Measurements from ENCODE around the gene SLC38A4.

Gene SLC38A4

DNA sequence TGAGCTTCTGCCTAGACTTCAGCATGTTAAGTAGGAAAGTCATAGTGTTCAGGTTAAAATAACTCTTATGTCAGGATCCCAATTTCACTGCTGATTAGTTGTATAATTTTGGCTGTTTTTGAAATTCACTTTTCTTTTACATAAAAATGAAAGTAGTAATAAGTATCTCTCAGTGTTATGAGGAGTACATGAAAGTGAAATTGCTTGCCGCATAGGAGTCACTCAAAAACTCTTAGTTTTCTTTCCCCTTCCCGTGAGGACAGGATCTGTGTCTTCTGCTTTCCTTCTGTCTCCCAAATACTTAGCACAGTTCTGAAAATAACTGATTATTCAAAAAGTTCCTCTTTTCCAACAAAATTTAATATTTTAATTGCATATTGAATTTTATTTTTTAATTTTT lies 100.5 kb downstream of the SLC38A4 start:
- no peak for TF ChIP-seq CTCF (IDR thresholded peaks at IDR 0.05; ENCODE audit: extremely low read depth, insufficient read depth, missing control alignments)
- in situ Hi-C loops (cut with MboI; ENCODE audit: low pct_unique_long_range_greater_than_20kb, low sequenced_read_pairs, unreplicated experiment): no loop called here
- no peak for DNase-seq (ENCODE audit: low spot score)

DNA sequence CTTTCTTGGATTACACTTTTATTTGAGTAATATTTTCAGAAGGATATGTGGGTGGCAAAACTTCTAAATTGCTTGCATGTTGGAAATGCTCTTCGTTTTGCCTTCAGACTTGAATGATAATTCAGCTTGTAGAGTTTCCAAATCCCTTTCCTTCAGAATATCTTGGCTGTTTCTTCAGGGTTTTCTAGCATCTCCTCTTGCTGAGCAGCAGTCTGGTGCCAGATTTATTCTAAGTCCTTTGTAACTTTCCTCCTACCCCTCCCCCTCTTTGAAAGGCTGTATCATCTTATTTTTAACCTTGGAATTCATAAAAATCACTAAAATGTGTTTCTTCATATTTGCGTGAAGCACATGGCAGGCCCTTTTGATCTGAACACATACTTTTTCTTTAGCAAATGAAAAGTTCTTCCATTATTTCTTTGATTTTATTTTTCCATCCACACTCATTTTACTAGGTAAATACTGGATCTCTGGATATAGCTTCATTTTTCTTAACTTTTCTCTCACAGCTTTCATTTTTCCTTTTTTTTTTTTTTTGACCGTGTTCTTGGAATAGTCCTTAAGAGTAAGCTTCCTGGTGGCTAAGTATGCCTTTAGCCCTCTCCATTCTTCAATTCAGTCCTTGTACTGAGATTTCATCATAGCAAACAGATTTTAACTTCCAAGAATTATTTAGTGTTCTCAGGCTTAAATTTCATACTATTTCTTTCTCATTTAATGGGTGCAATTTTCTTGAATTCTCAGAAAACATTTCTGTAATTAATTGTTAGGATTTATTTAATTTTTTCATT lies 102.0 kb downstream of the SLC38A4 start:
- no peak for DNase-seq (ENCODE audit: low spot score)
- in situ Hi-C loops (cut with MboI; ENCODE audit: low pct_unique_long_range_greater_than_20kb, low sequenced_read_pairs, unreplicated experiment): no loop called here

GRCh38 chr12:46722394-46723185 lies 103.2 kb downstream of the SLC38A4 start:
- no peak for DNase-seq (ENCODE audit: low spot score)
- in situ Hi-C loops (cut with MboI; ENCODE audit: low pct_unique_long_range_greater_than_20kb, low sequenced_read_pairs, unreplicated experiment): no loop called here

More for the DNA sequence above, 102.0 kb downstream of the SLC38A4 start:
- no peak for TF ChIP-seq CTCF (IDR thresholded peaks at IDR 0.05; ENCODE audit: extremely low read depth, insufficient read depth, missing control alignments)

GRCh38 chr12:46718495-46718894 lies 107.3 kb downstream of the SLC38A4 start:
- in situ Hi-C loops (cut with MboI; ENCODE audit: low pct_unique_long_range_greater_than_20kb, low sequenced_read_pairs, unreplicated experiment): no loop called here
- DNase-seq (ENCODE audit: low spot score): no peak
- TF ChIP-seq CTCF (IDR thresholded peaks at IDR 0.05; ENCODE audit: extremely low read depth, insufficient read depth, missing control alignments): no peak

More at GRCh38 chr12:46722394-46723185, 103.2 kb downstream of the SLC38A4 start:
- TF ChIP-seq CTCF (IDR thresholded peaks at IDR 0.05; ENCODE audit: extremely low read depth, insufficient read depth, missing control alignments): no peak

GRCh38 chr12:46717868-46718267 lies 107.9 kb downstream of the SLC38A4 start:
- in situ Hi-C loops (cut with MboI; ENCODE audit: low pct_unique_long_range_greater_than_20kb, low sequenced_read_pairs, unreplicated experiment): no loop called here
- DNase-seq (ENCODE audit: low spot score): no peak
- no peak for TF ChIP-seq CTCF (IDR thresholded peaks at IDR 0.05; ENCODE audit: extremely low read depth, insufficient read depth, missing control alignments)

DNA sequence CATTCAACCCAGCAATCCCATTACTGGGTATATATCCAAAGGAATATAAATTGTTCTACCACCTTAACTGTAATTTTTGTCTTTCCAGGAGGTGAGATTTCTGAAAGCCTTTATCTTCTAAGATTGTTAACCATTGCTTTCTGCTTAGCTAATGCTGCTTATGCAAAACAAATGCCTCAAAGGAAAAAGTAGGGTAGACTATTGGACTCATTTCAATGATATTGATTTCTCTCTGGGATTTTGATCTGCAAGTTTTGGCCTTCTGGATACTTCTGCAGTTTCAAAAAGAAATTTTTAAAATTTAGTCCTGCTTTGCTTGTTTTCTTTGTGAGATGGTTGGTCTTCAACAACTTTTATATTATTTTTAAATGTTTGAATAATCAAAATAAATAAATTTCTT lies 108.6 kb downstream of the SLC38A4 start:
- no peak for DNase-seq (ENCODE audit: low spot score)
- no peak for TF ChIP-seq CTCF (IDR thresholded peaks at IDR 0.05; ENCODE audit: extremely low read depth, insufficient read depth, missing control alignments)
- in situ Hi-C loops (cut with MboI; ENCODE audit: low pct_unique_long_range_greater_than_20kb, low sequenced_read_pairs, unreplicated experiment): no loop called here
